HG03442 (cell line): Measurements from ENCODE around the gene ENTPD6.
"Not testable (repeated sequence)": the region's sequence is repeated elsewhere in the genome, so short reads cannot be mapped to it uniquely, and the experiment has no call there.

Experiments
- ATAC-seq: cut with Tn5 transposase; IDR thresholded peaks from one replicate; pipeline ENCODE4 v1.9.1; 2021; ENCODE audit warnings: mild to moderate bottlenecking, moderate library complexity; ENCODE audit not compliant: unreplicated experiment

The ENTPD6 gene

DNA sequence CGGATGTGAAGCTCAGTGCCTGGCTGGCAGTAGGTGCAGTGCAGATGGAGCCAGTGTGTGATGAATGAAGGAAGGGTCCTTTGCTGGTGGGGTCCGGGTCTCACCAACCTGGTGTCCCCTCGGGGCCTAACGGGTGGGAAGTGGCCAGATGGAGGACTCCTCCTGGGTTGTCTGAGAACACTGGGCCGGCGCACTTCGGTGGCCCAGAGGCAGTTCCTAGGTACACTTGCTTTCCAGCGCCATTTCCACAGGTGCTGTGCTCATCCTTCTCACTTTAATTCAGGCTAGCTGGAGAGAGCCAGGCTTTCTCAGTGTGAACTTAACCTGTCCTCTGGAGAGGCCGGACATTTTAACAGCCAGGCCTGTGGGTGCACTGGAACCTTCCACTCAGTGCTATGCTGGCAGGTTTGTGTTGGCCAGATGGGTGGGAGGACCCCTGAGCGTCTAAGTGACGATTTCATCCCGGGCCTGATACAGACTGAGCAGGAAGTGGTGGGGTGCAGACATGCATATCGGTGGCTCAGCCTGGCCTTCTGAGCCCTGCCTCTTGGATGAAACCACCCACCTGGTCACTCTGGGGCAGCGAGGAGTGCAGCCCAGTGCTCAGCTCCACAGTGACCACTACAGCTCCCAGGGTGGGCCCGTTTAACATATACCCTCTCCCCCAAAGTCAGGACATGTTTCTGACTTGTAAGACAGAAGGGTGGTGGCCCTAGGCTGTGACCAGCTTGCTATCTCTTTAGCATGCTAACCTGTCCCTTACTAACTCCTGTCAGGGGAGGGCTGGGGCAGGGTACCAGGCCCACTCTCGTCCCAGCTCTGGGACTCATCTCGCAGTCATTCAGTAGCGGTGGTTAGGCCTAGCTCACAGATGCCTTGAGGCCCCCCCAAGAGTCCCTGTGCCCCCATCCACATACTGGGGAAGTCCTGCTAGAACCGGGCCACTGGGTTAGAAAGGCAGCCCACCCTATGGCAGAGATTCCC is 44.2 kb downstream of the ENTPD6 start:
- ATAC-seq: no peak

DNA sequence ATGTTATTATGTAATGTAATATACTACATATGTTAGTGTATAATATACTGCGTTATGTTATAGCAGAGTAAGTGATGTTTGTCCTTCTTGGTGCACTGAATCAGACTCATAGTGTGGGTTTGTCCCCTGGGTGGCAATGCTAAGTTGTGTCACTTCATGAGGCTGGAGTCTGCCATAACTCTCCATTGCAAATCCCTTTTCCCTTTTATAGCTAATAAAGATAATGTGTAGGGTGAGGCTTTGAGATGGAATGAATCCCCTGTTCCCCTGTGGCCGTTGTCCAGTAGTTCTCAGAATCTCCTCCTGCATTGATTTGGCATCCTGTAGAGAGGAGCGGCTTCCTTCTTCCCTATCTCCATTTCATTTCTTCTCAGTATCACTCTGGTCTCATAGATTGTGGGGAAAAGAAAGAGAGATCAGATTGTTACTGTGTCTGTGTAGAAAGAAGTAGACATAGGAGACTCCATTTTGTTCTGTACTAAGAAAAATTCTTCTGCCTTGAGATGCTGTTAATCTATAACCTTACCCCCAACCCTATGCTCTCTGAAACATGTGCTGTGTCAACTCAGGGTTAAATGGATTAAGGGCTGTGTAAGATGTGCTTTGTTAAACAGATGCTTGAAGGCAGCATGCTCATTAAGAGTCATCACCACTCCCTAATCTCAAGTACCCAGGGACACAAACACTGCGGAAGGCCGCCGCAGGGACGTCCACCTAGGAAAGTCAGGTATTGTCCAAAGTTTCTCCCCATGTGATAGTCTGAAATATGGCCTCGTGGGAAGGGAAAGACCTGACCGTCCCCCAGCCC is 45.5 kb downstream of the ENTPD6 start:
- not testable (repeated sequence) for ATAC-seq

DNA sequence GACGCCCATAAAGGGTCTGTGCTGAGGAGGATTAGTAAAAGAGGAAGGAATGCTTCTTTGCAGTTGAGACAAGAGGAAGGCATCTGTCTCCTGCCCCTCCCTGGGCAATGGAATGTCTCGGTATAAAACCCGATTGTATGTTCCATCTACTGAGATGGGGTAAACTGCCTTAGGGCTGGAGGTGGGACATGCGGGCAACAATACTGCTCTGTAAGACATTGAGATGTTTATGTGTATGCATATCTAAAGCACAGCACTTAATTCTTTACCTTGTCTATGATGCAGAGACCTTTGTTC is 46.1 kb downstream of the ENTPD6 start:
- not testable (repeated sequence) for ATAC-seq

DNA sequence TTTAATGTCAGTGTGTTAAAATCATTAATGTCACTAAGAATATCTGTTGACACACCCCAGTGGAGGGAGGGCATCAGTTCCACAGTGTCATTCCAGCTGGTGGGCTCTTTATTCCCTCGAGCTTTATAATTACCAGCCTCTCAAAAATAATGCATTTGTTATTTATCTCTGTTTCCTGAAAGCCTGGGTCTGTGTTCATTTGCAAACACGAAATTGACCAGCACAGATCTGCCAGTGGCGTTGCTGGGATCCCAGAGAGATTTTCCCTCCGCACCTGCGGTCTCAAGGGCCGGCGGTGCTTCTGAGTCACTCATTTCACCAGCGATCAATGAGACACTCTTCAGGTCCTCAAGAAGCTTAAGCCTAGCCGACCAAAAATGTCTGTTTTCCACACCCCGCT is 46.7 kb downstream of the ENTPD6 start:
- ATAC-seq: no peak

DNA sequence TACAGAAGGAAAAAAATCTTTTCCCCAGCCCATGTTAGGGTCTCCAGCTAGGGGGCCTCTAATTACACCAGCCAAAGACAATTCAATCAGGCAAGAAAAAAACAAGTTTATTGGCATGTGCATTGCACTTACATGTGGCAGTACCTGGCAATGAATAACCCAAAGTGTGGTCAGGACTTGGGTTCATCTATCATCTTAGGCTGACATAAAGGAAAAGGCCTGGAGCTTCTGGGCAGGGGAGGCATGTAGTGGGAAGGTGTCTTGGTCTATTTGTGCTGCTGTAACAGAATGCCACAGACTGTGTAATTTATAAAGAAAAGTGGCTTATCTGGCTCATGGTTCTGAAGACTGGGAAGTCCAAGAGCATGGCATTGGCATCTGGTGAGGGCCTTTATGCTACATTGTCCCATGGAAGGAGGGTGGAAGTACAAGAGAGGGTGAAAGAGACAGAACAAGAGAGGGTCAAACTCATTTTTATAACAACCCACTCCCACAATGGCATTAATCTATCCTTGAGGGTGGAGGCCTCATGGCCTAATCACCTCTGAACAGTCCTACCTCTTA is 48.0 kb downstream of the ENTPD6 start:
- no peak for ATAC-seq

DNA sequence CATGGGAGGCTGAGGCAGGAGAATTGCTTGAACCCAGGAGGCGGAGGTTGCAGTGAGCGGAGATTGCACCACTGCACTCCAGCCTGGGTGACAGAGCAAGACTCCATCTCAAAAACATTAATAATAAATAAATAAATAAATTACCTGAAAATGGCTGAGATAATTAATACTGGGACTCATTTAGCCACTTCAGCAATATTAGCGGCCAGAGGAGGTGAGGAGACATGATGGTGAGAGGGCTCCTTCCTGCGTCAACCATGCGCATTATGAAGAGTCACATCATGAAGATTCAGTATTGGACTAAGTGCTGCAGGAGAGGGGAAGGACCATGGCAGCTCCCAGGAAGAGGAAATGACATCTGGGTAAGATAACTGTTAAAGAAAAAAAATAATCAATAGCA is 49.5 kb downstream of the ENTPD6 start:
- ATAC-seq: no peak

DNA sequence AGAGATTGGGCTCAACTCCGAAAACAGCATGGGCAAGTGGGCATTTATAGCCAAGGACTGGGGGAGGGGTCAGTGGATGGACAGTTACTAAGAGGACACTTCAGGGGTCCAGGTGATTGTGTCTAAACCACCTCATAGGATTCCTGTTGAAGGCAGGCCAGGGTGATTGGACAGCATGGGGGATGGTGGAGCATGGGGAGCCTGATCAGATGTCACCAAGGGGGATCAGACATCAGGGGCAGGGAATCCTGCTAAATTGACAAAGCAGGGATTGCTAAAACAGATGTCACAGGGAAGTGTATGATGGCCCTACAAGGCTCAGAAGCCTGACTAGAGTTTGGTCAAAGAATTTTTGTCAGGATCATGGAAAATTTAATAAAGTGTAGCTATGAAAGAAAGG is 49.9 kb downstream of the ENTPD6 start:
- ATAC-seq: no peak

DNA sequence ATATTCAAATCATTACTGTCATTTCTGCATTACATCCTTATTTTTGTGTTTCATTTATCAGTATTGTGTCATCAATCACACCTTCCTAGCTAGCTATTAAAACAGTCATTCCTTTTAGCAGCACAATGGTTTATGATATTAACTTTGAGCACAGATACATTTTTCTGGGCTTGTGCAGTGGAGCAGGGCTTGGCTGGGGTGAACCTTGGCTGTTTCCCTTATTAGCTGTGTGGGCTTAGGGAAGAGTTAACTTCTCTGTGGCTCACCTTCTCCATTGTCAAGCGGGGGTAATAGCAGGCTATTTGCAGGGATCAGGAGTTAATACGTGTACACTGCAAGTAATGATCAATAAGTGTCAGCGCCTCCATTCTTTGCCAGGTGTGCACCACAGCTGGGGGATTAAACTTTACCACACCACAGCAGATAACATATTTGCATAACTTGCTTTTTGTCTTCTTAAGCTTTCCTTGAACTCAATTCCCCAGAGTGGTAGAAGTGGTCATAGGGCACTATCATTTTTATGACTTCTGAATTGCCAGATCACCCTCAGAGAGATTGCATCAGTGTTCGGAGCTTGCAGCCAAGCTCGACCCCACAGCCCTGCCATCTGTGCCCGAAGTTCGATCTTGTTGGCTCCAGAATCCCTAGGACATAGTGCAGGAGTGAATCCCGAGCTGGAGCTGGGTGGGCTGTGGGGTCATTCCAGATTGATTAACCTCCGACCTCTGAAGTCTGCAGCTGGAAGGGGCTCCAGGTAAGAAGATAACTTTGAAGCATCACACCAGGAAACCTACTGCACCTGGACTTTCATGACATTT is 50.9 kb downstream of the ENTPD6 start:
- ATAC-seq: no peak

DNA sequence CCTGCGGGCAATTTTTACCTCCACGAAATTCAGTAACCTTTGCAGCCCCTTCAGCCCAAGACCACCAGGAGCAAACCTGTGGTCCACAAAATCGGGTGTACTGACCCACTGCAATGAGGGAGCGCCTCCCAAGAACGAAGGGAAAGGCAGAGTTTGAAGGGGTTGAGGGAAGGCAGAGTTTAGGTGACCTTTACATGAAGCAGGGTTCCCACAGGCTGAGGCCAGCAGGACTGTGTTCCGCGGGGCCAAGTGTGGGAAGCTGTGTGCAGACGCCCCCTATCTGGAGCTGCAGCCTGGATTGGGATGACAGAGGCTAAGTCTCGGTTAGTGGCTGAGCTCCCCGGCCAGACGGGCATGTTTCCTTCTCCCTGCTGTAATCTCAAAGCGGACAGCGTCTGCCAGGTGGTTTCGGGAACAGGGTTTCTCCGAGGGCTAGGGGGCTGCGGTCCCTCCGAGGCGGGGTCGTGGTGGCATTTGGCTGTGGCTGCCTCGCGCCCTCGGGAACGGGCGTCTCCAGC is 51.5 kb downstream of the ENTPD6 start:
- no peak for ATAC-seq

DNA sequence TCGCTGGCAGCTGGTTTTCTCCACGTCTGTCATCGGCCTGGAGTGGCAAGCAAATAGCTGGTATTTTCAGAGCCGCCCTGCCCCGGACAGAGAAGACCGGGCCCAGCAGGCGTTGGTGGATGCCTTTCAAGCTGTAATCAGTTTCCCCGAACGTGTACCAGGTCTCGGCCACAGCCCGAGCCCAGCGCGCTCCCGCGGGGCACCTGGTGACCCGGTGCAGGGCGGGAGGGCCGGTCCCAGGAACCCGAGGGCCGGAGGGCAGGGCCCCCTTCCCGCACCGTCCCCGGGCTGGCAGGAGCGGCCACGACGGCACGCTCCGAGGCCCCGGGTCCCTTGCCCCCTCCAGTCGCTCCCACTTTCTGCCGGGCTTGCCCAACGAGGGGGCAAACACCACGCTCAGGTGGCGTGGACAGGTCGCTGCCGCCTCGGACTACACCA is 52.0 kb downstream of the ENTPD6 start:
- ATAC-seq: peak; percentile 30

DNA sequence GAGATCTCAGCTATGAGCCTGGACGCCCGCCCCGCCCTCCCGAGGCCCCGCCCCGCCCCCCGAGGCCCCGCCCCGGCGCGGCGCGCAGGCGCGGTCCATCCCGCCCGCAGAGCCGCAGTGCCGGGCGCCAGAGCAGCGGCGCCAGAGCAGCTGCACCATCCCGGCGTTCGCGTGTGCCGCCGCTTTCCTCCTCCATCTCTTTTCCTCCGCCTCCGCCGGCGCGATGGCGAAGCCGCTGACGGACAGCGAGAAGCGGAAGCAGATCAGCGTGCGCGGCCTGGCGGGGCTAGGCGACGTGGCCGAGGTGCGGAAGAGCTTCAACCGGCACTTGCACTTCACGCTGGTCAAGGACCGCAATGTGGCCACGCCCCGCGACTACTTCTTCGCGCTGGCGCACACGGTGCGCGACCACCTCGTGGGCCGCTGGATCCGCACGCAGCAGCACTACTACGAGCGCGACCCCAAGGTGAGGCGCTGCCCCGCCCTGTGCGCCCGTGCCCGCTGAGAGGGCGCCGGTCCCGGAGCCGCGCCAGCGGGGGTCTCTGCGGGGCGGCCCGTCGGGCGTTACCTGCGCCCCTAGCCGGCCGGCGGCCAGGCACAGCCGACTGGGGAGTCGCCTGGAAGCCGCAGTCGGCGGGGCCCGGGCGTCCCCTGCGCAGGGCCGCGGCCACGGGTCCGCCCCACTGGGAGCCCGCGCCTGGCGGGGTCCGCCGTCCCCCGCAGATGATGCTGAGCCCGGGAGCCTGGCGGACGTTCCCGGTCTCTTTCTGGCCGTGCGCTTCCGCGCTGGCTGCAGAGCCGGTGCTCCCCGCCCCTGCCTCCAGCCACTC is 52.7 kb downstream of the ENTPD6 start, which contains the start of gene PYGB:
TSS of gene PYGB (plus strand) at position 130 of the 830 bp plus-strand sequence. CDS start at position 224, 94 bp downstream.
- ATAC-seq: peak; percentile 56

DNA sequence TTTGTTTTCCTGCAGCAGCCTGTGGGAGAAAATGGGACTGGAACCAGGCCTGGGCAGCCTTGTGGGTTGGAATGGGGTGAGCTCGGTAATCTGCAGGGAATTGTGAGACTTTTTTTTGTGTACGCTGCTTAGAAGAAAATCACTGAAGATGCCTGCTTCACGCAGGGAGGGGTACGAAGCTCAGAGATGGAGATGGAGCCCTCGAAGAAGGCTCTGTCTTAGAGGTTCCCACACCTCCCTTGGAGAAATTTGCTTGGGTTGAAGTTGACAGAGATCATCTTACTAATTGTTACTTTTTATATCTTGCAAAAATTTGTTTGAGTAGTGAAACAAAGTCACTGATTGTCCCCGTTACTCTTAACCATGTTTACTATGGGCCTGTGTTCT is 53.3 kb downstream of the ENTPD6 start:
- peak; percentile 5 for ATAC-seq

DNA sequence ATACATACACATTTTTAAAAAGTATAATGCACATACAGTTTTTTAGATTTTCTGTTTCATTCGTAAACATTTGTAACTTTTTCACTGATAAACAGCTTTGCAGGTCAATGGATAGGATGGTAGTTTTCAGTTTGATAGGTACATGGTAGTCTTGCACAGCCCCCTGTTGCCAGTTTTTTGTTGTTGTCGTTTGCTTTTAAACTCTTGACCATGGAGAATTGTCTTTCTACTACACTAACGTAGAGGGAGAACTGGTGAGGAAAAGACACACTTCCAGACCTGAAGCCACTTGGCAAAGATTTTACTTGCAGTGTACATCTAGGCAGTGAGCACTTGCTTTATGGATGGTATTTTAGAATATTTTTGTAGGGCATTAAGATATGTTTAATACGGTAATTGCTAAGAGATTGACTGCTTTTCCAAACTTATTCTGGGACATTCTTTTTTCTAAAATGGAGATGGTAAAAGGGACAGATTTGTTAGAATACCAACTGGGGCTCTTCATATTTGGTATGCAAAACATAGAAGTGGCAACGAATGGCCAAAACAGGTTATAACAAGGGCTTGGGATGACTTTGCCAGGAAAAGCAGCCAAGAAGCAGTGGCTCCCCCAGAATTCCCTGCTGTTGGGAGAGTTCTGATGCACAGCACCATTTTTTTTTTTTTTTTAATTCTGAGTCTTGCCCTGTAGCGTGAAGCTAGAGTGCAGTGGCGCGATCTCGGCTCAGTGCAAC is 53.9 kb downstream of the ENTPD6 start:
- ATAC-seq: no peak

DNA sequence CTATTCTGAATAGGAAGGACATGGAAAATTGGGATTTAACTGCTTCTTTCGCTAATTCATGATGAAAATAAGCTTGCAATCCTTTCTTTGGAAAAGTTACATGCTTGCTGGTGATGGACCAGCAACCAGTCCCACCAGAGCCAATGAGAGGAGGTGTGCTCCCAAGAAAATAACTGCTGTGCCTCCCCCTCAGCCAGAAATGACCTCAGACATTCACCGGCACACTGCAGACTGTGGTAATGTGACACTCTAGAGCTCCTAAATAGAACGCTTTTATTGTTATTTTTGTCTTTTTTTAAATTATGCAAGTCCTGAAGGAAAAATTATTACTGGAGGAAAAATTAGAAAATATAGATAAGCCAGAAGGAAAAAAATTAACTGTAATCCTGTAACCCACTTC is 55.0 kb downstream of the ENTPD6 start:
- no peak for ATAC-seq

DNA sequence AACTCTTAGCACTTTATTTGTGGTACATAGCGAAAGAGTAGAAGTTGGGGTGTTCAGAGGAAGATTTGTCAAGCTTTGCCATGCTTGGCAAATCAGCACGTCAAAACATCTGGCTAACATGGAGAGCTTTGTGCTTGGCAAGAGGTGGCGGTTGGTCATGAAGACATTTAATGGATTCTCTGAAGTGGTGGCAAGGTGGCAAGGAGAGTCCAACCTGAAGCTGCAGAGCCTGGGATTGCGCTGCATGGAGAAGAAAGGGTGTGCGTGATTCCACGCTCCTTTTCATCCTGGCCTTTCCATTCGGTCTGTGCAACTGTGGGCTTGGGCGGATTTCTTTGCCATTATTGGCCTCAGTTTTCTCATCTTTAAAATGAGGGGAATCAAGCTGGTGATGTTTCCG is 55.5 kb downstream of the ENTPD6 start:
- no peak for ATAC-seq

DNA sequence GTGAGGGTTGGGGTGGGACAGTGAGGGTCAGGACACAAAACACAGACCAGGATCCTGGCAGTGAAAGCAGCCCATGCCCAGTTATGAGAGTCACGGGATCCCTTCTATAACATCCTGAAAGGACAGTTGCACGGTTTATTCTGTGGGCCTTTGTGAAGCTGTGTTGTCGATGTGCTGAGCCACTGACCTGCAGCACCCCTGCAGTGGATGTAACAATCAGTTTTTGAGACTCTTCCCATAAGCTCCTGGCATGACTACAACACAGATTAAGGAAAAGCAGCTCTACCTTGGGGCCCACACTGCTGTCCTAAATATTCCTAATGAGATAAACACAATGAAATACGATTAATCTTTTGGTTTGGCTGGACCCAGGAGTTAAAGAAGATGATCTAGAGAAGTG is 56.0 kb downstream of the ENTPD6 start:
- ATAC-seq: no peak

DNA sequence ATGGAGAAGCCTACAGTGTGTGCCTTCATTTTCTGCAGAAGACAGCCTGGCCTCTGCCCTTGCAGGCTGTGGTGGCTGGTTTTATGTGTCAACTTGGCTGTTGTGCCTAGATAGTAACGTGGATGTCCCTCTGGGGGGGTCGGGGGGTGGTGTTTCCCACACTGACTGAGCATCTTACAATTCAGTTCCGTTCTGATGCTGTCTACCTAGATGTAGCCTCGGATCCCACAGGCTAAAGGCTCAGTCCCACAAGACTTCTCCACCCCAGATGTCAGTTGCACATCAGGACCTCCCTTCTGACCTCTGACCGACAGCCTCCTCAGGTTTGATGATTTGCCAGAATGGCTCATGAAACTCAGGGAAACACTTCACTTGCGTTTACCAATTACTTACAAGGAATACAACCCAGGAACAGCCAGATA is 56.7 kb downstream of the ENTPD6 start:
- ATAC-seq: no peak

DNA sequence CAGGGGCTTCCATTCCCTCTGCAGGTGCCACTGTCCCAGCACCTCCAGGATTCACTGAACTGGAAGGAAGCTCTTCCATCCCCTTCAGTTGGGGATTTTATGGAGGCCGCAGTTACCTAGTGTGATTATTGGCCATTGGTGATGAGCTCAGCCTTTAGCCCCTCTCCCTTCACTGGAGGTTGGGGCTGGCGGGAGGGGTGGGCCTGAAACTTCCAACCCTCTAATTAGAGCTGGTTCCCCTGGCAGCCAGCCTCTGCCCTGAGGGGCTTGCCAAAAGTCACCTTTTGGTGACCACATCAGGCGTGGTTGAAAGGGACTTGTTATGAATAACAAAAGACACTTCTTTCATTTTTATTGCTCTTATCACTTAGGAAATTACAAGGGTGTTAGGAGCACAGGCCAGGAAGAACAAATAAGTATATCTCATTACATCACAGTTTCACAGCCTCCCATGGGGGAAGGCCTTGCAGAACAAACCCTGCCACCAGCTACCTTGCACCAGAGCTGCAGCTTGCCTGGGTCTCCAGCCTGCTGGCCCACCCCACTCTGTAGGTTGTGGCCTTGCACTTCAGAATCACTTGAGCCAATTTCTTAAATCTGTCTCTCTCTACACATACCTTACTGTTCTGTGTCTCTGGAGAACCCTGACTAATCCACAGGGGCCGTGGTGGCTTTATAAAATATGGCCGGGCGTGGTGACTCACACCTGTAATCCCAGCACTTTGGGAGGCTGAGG is 57.3 kb downstream of the ENTPD6 start:
- no peak for ATAC-seq
